K562 (cell line): ENCODE data around the gene HDAC3. TPM values are rescaled to one million over a fixed set of nuclear protein-coding genes. Genes with fewer than 3 reads are reported as not detected.

ENCODE experiments used
- BRF2 ChIP-seq: IDR thresholded peaks from 3 replicates; pipeline ENCODE4 v1.6.1; 2011; ENCODE audit warnings: borderline replicate concordance, mild to moderate bottlenecking; ENCODE audit not compliant: insufficient read length, insufficient read depth
- C11orf30 ChIP-seq: fragments of 450-650 bp; IDR thresholded peaks from 2 replicates; pipeline ENCODE4 v1.6.1; 2016; ENCODE audit warnings: low read depth, mild to moderate bottlenecking
- CREM ChIP-seq: IDR thresholded peaks from 2 replicates; pipeline ENCODE4 v1.6.1; 2014; ENCODE audit warnings: antibody characterized with exemption, low read depth
- FOSL1 ChIP-seq: fragments of 200-800 bp; sonication (Bioruptor generic); conservative IDR thresholded peaks from 2 replicates; pipeline ENCODE4 v1.6.1; 2016; ENCODE audit warnings: missing genetic modification characterization, missing compliant biosample characterization
- HDAC6 ChIP-seq: IDR thresholded peaks from 2 replicates; pipeline ENCODE4 v1.6.1; 2012; ENCODE audit warnings: low read depth, mild to moderate bottlenecking, control low read depth, inconsistent platforms, low read length, moderate library complexity
- KLF1 ChIP-seq: fragments of 450-650 bp; IDR thresholded peaks from 2 replicates; pipeline ENCODE4 v1.6.1; 2016; ENCODE audit warnings: missing genetic modification characterization, missing compliant biosample characterization
- MNT ChIP-seq, 2 experiments: fragments of 450-650 bp; conservative IDR thresholded peaks; 2 replicates each; pipeline ENCODE4 v1.6.1; 2017; ENCODE audit warnings: mild to moderate bottlenecking in 2 of 2, moderate library complexity in 2 of 2
- RUNX1 ChIP-seq: sonication (generic); IDR thresholded peaks from 2 replicates; pipeline ENCODE4 v1.6.1; 2016; ENCODE audit warnings: antibody characterized with exemption, low read depth
- SP1 ChIP-seq: sonication (generic); formaldehyde crosslinking; IDR thresholded peaks from 2 replicates; pipeline ENCODE4 v1.8.1; 2022; ENCODE audit warnings: mild to moderate bottlenecking, missing genetic modification reagents
- U2AF2 ChIP-seq: fragments of 200-400 bp; formaldehyde crosslinking; optimal IDR thresholded peaks from 2 replicates; pipeline ENCODE3; 2017; ENCODE audit warnings: low read depth, mild to moderate bottlenecking, low read length
- ZBTB49 ChIP-seq: sonication (generic); formaldehyde crosslinking; IDR thresholded peaks from 2 replicates; pipeline ENCODE4 v1.8.0; 2022; ENCODE audit warnings: missing genetic modification reagents, mild to moderate bottlenecking, borderline replicate concordance
- ZFP1 ChIP-seq: fragments of 450-650 bp; formaldehyde crosslinking; IDR thresholded peaks from 2 replicates; pipeline ENCODE4 v1.4.0; 2020; ENCODE audit warnings: mild to moderate bottlenecking, mixed read lengths
- ZFP36 ChIP-seq: fragments of 150-350 bp; IDR thresholded peaks from 2 replicates; pipeline ENCODE4 v1.6.1; 2018; ENCODE audit warnings: low read length, low read depth; ENCODE audit not compliant: partially characterized antibody
- ZFX ChIP-seq: sonication (generic); formaldehyde crosslinking; IDR thresholded peaks from 2 replicates; pipeline ENCODE4 v1.8.0; 2022; ENCODE audit warnings: mild to moderate bottlenecking, missing genetic modification reagents, moderate library complexity
- ZMIZ1 ChIP-seq, 2 experiments: fragments of 150-350 bp in 1 of 2; IDR thresholded peaks; 2 replicates each; pipeline ENCODE4 v1.6.1; 2012 to 2016; ENCODE audit warnings: low read depth in 2 of 2, low read length in 2 of 2, mild to moderate bottlenecking in 1 of 2, moderate library complexity in 1 of 2
- ZNF3 ChIP-seq: fragments of 250-450 bp; sonication (Bioruptor Pico); IDR thresholded peaks from 2 replicates; pipeline ENCODE4 v1.5.0; 2021; ENCODE audit warnings: mild to moderate bottlenecking, moderate library complexity
- ZNF512 ChIP-seq: IDR thresholded peaks from 2 replicates; pipeline ENCODE4 v1.6.1; 2016; ENCODE audit warnings: missing genetic modification characterization, missing compliant biosample characterization
- polyA plus RNA-seq, 8 experiments: library from polyadenylated mRNA; depleted of rRNA in 4 of 8; stranded (reverse) in 5 of 8; unstranded in 3 of 8; fragments of >200 nt; fragmentation: Nextera tagmentation in 2 of 8; fragmentation: Illumina TruSeq in 1 of 8; extraction: Ambion mirVana in 2 of 8; extraction: Trizol in 1 of 8; gene quantifications; 2 replicates each; pipeline versions ENCODE4 v1.2.1 to v1.2.3, GENCODE V29; 2011 to 2014; ENCODE audit warnings: inconsistent platforms in 1 of 8, missing spikeins in 1 of 8
- total RNA-seq, 7 experiments: library from RNA; depleted of rRNA in 6 of 7; stranded (reverse); fragments of >200 nt in 6 of 7; fragmentation: Illumina TruSeq in 2 of 7; extraction: Trizol in 2 of 7; gene quantifications; 2 replicates each; pipeline versions ENCODE4 v1.2.1 to v1.2.3, GENCODE V29; 2011 to 2021; ENCODE audit warnings: low replicate concordance in 1 of 7

The HDAC3 gene
- total and polyA plus RNA-seq, 9 of the 15 experiments (the other 6 are each of a cell fraction or from before 2014, with no cell fraction given) = 89.7 to 191 (median 119) TPM

- TF ChIP-seq ZFP1 (CRISPR knock-in tag) = no peak
- TF ChIP-seq CREM = no peak
- TF ChIP-seq SP1 = no peak
- no peak for TF ChIP-seq ZMIZ1 (IDR thresholded peaks at IDR 0.05; ENCODE audit: low read depth in 2 of 2, low read length in 2 of 2)
- TF ChIP-seq ZNF3 = no peak
- no peak for TF ChIP-seq BRF2
- TF ChIP-seq MNT (conservative IDR thresholded peaks at IDR 0.05) = no peak
- TF ChIP-seq C11orf30 = peak; percentile 90
- no peak for TF ChIP-seq ZFP36
- no peak for TF ChIP-seq HDAC6
- no peak for TF ChIP-seq ZNF512
- TF ChIP-seq U2AF2 = no peak
- TF ChIP-seq ZFX = no peak
- no peak for TF ChIP-seq RUNX1
- no peak for TF ChIP-seq ZBTB49 (CRISPR knock-in tag)
- no peak for TF ChIP-seq KLF1 (tag)
- peak; percentile 91 for TF ChIP-seq FOSL1 (tag)
Measured at GRCh38 chr5:141641634-141642267, 5.1 kb upstream of the HDAC3 start (continued).
